HG02840 (cell line): Measurements from ENCODE around the gene SLC38A11.

Experiments used
- ATAC-seq: cut with Tn5 transposase; IDR thresholded peaks from one replicate; pipeline ENCODE4 v1.9.1; 2021; ENCODE audit warnings: mild to moderate bottlenecking, moderate library complexity, moderate number of reproducible peaks; ENCODE audit not compliant: unreplicated experiment, low FRiP score

The SLC38A11 gene

DNA sequence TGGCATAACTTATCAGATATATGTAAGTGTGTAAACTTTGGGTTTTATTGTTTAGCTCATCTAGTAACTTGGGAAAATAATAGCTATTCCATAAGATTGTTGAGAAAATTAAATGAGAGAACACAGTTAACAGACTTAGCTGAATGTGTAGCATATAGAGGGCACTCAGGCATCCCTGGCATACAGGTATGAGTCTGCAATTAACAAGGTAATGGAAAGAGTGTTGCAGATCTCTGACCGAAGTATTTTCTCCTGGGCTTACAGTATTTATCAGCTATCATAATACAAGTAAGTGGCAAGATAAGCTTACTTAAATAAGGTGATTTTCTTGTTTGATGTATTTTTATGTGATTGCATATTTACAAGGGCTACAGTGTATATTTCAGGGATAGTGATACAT, 105.8 kb downstream of the SLC38A11 start:
- ATAC-seq, result no peak

DNA sequence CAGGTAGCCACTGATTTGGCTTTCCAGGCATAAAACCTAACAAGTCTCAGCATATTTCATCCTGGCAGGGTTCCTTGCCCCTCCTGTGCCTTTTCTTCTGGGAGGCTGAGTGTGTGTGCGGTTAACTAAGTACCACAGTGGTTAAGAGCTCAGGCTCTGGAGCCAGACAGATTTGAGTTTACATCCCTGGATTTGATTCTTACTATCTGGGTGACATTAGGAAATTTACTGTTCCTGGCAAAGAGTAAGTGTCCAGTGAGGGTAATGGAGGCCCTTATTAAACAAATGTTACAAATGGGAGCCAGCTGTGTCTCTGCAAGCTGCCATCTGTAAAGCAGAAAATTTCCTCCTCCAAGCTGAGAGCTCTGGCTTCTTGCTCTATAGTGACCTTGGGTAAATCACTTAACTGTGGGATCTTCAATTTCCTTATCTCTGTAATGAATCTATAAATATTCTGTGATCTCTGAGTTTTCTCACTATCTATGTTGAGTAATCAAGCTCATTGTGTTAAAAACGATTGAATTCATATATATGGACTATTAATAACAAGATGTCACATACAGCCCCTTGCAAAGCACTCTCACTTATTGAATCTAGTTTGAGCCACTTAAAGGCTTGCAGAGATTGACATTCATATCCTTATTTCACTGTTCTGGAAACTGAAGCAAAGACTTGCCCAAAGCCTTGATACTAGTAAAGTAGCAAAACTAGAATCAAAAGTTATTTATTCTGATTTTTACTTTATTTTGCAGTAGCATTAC, 107.2 kb downstream of the SLC38A11 start:
- ATAC-seq, result no peak

DNA sequence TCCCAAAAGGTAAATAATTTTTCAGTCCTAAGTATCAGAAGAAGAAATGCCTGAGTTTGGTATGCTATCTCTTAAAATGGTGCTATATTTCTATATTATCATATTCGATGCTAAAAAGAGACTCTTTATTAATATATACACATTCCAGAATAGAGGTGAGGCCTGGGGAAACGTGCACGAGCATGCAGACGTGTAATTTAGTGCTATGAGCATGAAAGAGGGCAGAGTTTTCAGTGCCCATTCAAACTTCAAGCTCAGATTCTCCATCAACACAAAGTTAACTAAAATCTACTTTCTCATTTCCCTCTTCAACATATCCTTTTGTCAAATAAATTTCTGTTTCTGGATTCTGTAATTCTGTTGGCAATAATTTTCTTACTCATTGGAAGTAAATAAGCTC, 108.0 kb downstream of the SLC38A11 start:
- no peak for ATAC-seq

DNA sequence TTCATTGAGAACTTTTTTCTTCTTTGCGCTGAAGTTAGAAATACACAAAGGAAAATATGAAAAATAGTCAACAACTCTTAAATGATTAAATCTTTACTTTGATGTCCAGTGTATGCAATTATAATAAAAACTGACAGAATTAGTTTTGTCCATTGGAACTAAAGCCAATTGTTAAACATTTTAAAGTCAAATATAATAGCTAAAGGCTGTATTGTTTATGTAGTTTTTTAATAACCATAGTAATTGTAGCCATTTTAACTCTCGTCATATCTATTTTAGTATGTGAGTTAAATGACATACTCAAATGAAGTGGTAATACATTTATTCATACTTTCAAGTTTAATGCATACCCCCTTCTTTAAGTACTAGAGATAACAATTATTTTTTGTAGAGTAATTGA, 109.0 kb downstream of the SLC38A11 start:
- no peak for ATAC-seq
